GM18858 (cell line): Measurements from ENCODE around the gene BCAT1.
"Not testable (repeated sequence)": the region's sequence is repeated elsewhere in the genome, so short reads cannot be mapped to it uniquely, and the experiment has no call there.

Experiments
- ATAC-seq: cut with Tn5 transposase; IDR thresholded peaks from one replicate; pipeline ENCODE4 v1.9.1; 2021; ENCODE audit not compliant: unreplicated experiment

Gene BCAT1

DNA sequence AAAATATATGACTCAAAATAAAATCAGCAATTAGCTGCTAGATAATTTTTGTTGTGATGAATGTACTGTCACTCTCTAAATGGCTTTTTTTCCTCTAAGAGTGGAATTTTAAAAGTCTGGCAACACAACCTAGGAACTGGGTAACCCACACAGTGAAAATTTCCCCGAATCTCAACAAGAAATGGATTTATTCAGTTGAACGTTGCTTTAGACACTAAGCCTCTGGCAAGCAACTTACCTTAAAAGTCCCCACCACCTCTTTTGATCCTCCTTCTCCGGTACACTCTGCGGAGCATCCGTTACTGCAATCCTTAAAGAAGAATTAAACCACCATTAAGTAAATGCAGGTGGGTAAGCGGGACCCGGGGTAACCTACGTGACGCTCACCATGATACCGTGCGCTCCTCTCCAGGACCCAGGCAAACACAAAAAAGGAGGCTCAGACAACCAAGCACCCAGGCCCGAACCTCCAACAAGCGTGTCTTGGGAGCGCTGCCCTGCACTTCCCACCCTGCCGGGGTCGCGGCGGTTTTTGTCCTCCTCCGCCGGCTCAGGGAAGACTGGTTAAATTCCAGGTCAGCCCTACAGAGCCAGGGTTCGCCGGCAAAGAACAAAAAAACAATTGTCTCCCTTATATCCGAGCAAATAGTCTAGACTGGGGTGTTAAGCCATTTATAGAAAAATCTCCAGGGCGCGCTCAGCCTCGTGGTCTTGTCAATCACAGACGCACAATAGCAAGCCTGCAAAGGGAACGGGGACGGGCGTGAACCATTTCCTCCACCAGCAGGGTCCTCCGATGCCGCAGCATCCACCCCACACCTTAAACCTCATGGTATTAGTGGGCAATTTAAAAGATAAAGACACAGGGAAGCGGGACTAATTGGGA lies 47.1 kb downstream of the BCAT1 start:
- ATAC-seq: no peak

DNA sequence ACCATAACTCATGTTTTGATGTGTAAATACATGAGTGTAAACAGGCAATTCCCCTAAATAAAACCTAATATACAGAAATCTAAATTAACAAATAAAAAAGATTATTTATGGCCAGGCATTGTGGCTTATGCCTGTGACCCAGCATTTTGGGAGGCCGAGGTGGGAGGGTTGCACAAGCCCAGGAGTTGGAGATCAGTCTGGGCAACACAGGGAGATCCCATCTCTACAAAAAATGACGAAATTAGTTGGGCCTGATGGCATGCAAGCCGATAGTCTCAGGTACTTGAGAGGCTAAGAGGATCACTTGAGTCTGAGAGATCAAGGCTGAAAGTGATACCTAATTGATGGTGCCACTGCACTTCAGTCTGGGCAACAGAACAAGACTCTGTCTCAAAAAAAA lies 48.7 kb downstream of the BCAT1 start:
- no peak for ATAC-seq

GRCh38 chr12:24899503-24900075 lies 49.3 kb downstream of the BCAT1 start:
- ATAC-seq: no peak

DNA sequence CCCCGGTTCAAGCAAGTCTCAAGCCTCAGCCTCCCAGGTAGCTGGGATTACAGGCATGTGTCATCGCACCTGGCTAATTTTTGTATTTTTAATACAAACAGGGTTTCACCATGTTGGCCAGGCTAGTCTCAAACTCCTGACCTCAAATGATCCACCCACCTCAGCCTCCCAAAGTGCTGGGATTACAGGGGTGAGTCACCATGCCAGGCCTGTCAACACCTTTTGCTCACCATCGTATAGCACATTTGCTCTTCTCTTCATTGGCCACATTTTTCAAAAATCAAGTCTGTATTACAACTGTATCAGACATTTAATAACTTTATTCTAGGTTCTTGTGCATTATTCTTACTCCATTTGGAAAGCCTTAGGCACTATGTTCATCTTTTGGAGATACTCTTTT lies 50.3 kb downstream of the BCAT1 start:
- ATAC-seq: no peak

DNA sequence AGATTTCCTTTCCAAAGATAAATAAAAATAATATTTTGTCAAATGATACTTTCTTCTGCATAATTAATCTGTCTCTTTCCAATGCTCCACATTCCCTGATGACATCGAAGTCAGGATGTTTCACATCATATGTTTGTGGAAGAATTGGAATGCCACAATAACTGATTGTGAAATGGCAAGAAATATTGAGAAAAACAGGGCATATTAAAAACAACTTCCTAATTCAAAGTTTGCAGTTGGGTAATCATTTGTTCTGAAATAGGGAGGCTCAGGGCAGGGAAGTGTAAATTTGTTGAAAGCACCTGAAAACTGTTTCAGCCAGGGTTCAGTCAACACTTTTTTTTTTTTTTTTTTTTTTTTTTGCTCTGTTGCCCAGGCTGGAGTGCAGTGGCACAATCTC lies 50.7 kb downstream of the BCAT1 start:
- no peak for ATAC-seq

DNA sequence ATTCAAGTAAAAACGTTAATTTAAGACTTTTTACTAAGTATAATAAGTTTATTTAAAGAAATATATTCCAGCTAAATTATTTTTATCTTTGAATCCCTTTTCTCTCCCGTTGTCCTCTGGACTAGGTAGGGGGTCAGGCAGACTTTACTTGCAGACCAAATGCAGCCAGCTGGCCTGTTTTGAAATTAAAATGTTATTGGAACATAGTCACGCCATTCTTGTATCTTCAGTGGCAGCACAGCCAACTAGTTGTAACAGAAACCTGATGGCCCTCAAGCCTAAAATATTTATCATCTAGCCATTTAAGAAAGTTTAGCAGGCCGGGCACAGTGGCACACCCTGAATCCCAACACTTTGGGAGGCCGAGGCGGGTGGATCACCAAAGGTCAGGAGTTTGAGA lies 52.7 kb downstream of the BCAT1 start:
- ATAC-seq: no peak

DNA sequence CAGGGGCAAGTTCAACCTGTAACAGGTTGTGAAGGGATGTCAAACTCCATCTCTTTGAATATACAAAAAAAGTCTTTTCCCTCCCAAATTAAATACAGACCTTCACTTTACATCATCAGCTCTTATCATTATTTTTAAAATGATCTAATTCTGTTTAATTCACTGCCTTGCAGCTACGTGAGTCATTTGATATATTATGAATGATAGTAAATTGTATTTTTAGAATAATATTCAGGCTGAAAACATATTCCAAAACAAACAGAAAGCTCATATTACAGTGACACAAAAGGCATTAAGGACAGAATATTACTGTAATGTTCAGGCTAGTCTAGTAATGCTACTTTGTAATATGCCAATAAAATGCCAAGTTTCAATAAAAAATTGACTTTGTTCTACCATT lies 53.3 kb downstream of the BCAT1 start:
- ATAC-seq: no peak

- no peak for ATAC-seq
These were observed 54.0 kb downstream of the BCAT1 start for GRCh38 chr12:24894879-24895278.

DNA sequence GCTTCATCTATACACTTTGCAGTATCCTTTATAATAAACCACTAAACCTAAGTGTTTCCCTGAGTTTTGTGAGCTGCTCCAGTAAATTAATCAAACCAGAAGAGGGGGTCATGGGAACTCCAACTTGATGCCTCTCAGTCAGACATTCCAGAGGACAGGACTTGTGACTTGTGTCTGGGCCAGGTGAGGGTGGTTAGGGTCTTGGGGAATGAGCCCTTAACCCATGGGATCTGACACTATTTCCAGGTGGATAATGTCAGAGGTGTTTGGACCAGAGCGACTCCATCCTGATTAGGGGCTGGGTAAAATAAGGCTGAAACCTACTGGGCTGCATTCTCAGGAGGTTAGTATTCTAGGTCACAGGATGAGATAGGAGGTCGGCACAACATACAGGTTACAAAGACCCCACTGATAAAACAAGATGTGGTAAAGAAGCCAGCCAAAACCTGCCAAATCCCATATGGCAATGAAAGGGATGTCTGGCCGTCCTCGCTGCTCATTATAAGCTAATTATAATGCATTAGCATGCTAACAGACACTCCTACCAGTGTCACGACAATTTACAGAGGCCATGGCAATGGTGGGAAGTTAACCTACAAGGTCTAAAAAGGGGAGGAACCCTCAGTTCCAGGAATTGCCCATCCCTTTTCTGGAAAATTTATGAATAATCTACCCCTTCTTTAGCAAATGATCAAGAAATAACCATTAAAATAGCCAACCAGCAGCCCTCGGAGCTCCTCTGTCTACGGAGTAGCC lies 58.7 kb downstream of the BCAT1 start:
- no peak for ATAC-seq

- no peak for ATAC-seq
These were observed 59.5 kb downstream of the BCAT1 start for GRCh38 chr12:24889411-24889810.

DNA sequence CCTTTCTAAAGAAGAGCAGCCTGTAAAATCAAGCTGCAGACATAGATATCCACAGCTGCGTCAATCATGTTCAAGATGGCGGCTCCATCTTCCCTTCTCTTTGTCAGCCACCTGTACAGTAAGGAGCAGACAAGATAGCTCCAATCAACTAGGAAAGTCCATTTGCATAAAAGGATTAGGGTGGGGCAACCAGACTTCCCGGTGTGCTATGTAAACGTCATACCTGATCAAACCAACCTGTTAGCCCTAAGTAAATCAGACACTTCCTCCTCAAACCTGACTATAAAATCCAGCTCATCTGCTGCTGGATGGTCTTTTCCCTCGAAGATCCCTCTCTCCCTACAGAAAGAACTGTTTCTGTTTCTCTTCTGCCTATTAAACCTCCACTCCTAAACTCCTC lies 60.1 kb downstream of the BCAT1 start:
- ATAC-seq: no peak

GRCh38 chr12:24884911-24885310 lies 64.0 kb downstream of the BCAT1 start:
- ATAC-seq: no peak

DNA sequence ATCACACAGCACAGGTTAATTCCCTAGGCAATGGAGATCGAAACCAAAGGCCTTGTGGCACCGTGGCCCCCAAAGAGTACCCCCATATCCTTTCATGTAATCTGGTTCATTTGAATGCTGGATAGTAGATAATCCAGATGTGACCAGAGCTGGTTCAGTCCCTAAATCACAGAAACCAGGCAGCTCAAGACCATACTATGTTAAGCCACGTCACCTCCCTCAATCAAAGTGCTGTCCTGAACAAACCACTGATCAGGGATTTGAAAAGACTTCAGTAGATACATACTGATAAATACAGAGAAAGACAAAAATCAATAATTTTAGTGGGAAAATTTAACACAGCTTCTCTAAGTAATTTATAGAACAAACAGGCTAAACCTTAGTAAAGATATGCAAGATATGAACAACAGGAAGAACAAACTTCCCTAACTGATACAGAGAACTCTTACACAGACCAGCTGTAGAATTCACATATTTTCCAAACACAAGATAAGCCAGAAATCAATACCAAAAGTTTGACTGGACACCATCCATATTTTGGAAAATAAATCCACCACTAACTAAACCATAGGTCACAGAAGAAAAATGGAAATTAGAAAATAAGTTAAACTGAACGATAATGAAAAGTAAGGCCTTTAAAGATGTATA lies 67.1 kb downstream of the BCAT1 start:
- no peak for ATAC-seq

DNA sequence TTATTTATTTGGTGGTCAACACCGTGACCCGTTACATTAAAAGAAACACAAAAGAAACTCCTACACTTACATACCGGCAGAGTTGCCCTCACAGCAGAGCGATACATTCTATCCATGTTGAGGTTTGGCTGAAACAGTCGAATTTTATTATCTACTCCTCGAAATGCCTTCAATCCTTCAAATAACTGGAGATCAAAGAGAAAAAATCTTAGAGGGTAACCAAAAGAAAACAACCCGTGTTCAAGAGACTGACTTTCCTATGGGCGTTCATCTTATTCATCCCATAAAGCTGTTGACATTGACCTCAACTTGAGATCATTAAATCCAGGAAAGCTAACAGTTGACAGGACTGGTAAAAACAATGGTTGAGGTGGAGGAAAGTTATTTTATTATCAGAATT lies 67.7 kb downstream of the BCAT1 start:
- no peak for ATAC-seq

GRCh38 chr12:24880732-24881131 lies 68.2 kb downstream of the BCAT1 start:
- no peak for ATAC-seq

GRCh38 chr12:24879644-24880043 lies 69.3 kb downstream of the BCAT1 start:
- ATAC-seq: no peak

DNA sequence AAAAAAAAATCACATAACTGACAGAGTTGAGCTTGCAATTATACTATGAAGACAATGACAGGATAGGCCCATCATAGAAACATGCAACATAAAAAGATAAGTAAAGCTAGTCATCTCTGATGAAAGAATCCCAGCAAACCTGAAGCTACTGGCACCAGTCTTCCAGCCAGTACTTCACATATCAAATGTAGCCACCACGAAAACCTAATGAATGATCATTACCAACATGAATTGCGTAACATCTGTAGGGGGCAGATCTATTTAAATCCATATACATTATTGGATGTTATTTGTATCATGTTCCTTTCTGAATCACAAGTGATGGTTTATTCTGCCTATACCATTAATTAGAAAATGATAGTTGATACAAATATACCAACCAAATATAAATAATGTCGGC lies 73.9 kb downstream of the BCAT1 start:
- ATAC-seq: no peak

DNA sequence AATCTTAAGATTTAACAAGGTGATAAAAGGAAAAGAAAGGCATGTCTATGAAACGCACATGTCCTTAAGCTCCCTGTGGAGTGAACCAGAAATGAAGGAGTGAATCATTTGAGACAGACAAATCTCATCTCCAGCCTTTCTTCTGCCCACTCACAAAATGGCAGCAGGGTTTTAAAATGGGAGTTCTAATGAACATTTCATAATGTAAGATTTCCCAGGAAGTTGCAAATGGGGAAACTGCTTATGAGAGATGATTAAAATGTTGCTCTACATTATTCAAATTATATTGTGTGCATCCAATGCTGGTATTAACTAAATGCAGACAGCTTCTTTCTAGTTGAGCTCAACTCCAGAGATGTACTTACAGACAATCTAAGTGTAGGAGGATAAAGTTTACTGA lies 76.7 kb downstream of the BCAT1 start:
- no peak for ATAC-seq

- not testable (repeated sequence) for ATAC-seq
These were observed 82.8 kb downstream of the BCAT1 start for GRCh38 chr12:24866139-24866538.

GRCh38 chr12:24864796-24865125 lies 84.1 kb downstream of the BCAT1 start:
- ATAC-seq: no peak

GRCh38 chr12:24861766-24862540 lies 86.9 kb downstream of the BCAT1 start:
- ATAC-seq: no peak
